ENCODE measurements around the gene CPB2.

DNA sequence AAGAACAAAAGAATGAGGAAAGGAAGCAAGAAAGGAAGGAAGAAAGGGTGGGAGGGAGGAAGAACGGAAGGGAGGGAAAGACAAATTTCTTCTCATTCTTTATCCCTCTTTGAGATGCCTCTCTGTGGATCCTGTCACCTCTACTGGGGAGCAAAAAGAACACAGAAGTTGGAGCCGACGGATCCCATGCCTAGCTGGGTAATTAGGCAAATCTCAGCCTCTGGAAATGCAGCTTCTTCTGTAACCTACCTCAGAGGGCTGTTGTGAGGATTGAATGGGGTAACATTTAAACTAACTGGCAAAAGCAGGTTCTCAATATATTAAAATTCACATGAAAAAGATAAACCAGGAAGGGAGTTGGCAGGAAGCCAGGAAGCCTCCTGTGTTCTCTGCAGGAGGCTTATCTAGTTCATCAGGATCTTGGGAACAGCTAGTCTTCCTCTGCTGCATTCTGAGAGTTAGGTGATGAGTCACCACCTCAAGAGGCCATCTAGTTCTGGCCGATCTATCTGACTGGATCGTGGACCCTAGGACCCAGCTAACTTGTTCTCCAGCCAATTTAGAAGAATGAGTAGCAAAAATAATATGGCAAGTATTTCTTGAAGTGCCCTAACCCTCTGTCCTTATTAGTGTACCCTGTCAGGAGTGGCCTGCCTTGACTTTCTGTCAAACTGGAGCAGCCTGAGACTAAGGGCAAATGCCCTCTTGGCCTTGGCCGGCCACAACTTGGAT lies 15.2 kb upstream of the CPB2 start:
- TF ChIP-seq, protein P1, sequence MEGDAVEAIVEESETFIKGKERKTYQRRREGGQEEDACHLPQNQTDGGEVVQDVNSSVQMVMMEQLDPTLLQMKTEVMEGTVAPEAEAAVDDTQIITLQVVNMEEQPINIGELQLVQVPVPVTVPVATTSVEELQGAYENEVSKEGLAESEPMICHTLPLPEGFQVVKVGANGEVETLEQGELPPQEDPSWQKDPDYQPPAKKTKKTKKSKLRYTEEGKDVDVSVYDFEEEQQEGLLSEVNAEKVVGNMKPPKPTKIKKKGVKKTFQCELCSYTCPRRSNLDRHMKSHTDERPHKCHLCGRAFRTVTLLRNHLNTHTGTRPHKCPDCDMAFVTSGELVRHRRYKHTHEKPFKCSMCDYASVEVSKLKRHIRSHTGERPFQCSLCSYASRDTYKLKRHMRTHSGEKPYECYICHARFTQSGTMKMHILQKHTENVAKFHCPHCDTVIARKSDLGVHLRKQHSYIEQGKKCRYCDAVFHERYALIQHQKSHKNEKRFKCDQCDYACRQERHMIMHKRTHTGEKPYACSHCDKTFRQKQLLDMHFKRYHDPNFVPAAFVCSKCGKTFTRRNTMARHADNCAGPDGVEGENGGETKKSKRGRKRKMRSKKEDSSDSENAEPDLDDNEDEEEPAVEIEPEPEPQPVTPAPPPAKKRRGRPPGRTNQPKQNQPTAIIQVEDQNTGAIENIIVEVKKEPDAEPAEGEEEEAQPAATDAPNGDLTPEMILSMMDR (IDR thresholded peaks at IDR 0.05): no peak
- TF ChIP-seq POLR2A (IDR thresholded peaks at IDR 0.05): no peak
